Stimulated activated CD4-positive, alpha-beta T cell treated with anti-CD3 and anti-CD28 coated beads, Interleukin-12 subunit alpha, Interleukin-12 subunit beta, amount 100 ng/mL, for 24 hours (primary cell): ENCODE measurements around the gene SERPINB1.

Source experiments
- DNase-seq, 2 experiments: peaks; one replicate each; pipeline ENCODE4 v3.0.0-alpha.2; 2020; ENCODE audit warnings: low read depth in 2 of 2

The SERPINB1 gene

DNA sequence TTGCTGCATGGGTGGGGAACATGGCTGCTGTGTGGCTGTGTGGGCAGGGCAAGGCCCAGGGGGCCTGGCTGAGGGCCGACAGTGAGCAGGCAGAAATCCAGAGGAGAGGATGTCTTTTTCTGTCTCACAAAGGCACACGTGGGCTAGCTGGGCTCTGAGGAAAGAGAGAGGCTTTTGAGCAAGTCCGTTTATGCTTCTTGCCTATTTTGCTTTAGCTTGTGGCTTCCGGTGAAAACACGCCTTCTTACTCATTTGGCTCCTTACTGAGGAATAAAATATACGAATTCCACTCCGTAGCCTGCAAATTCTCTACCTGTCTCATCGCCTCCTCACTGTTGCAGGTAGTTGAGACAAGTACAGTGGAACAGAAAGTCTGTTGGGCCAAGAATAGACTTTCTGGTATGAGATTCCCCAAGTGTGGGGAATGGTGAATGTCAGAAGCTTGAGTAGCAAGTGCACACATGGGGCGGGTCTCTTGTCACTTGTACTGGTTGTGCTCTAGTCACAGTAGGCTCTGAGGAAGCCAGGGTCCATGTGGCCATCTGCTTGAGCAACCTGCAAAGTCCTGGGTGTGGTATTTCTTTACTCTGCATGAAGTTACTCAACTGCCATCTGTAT is 48.0 kb downstream of the SERPINB1 start:
- no peak for DNase-seq

DNA sequence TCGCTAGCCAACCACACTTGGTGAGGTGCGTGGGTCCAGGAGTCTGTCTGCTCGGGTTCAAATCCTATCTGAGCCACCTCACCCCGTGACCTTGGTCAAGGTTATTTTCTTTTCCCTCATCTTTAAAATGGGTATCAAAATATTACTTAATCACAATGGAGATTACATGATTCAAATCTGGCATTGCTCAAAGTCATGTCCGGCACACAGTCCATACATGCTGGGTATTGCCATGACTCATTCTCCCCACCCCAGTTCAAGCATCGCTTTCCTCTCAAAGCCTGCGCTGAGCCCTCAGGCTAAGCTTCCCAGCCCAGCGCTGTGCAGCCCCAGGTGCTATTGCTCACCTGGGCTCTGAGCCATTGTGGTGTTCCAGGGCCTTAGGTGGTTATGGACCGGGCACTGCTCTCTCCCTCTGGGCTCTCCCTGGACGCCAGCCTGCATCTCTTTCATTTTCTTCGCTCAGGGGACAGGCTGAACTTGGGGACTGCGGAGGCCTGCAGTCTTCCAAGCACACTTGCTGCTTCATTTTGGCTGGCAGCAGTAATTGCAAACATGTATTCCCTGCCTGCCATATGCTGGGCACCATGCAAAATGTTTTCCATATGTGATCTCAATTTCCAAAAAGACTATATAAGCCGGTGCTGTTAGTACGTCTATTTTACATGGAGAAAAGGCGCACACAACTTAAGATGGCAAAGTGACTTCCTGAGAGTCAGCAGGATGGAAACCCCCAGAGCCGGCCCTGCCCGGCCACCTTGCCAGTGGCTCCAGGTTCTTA is 49.1 kb downstream of the SERPINB1 start:
- no peak for DNase-seq

DNA sequence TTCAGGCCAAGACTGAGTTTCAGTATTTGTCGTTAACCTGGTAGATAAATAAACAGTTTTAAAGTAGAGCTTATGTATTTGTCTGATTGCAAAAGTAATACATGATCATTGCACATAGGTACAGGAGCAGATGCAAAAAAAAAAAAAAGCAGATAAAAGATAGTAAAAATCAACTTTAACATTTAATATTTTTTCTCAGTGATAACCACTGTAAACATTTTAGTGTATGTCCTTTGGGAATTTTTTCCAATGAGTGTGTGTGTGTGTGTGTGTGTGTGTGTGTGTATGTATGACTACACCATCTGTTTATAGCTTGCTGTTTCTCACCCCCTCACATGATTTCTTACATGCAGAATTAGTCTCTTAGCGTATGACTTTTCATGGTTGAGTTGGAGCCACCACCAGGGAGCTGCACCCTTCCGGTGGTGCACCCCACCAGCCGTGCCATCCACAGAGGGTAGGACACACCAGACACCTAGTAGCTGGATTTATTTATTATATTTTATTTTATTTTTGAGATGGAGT is 50.2 kb downstream of the SERPINB1 start:
- no peak for DNase-seq

DNA sequence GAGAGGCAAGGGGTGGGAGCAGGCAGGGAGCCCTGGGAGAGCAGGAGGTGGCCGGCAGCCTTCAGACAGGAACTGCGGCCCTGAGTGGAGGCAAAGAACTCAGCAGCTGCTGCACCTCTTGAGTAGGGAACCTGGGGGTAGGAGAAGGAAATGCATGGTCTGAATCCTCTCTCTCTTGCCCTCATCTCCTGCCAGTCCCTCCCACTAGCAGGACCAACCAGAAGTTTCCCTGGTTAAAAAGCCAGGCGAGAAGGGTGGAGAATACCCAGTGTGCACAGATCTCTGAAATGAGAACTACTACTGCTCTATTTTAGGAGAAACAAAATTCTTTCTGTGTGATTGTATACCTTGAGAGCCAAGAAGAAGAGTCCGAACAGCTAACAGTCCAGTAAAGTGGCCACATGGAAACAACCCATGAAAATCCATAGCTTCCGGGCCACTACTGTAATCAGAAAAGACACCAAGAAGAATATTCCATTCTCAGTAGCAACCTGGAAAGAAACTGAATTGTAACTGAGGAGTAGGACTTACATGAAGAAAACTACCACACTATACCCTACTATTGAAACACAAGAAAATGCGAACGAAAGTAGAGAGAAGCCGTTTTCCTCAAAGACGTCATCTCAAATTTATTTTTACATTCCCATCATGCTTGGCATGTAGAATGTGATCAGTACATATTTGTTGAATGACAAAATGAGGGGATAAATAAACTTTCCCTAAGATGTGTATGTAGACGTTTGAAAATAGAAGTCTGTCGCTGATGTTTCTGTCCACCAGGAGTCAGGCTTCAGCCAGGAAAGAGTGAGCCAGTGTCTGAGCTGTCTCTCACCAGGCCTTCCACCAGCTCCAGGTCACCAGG is 50.8 kb downstream of the SERPINB1 start:
- peak; percentile 31 to 41 for DNase-seq

DNA sequence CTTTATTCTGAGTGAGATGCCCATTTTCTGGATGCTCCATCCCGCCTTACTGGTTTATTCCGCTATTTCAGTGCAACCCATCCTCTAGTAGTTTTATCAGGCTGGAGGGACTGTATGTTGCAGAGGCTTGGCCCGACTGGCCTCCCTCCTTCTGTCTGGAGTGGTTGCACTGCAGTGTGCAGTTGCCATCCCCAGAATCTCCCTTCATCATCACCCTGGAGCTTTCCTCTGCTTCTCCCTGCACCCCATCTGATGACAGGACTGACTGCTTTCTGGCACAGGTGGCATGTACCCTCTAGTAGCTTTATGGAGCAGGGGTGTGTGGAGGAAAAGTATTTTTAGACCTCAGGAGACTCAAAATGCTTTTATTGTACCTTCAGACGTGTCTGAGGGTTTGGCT is 55.4 kb downstream of the SERPINB1 start:
- no peak for DNase-seq

DNA sequence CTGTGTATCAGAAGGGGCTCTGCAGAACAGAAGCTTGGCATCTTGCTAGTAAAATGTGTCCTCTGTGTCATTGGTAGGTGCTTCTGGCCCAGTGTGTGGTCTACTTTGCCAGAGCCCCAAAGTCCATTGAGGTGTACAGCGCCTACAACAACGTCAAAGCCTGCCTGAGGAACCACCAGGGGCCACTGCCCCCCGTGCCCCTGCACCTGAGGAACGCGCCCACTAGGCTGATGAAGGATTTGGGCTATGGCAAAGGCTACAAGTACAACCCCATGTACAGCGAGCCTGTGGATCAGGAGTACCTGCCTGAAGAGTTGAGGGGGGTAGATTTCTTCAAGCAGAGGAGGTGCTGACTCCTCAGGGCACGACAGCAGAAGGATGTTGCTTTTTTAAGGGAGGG is 56.7 kb downstream of the SERPINB1 start:
- no peak for DNase-seq

DNA sequence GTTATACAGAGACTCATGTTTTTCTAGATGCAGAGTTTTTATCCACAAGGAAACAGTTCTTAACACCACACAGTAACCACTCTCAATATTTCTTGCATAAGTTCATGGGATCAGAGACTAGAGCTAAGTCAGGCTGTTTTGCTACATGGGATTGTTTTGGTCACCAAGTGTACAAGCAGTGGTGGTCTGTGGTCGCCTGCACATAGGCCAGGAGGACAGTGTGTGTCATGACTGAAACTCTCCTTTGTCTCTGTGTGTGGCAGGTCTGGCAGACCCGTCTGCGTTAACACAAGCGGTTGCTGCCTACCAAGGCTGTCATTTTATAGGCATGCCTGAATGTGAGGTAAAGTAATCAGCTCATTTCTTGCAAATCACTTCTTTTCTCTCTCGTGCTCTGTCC is 57.6 kb downstream of the SERPINB1 start:
- DNase-seq: no peak

DNA sequence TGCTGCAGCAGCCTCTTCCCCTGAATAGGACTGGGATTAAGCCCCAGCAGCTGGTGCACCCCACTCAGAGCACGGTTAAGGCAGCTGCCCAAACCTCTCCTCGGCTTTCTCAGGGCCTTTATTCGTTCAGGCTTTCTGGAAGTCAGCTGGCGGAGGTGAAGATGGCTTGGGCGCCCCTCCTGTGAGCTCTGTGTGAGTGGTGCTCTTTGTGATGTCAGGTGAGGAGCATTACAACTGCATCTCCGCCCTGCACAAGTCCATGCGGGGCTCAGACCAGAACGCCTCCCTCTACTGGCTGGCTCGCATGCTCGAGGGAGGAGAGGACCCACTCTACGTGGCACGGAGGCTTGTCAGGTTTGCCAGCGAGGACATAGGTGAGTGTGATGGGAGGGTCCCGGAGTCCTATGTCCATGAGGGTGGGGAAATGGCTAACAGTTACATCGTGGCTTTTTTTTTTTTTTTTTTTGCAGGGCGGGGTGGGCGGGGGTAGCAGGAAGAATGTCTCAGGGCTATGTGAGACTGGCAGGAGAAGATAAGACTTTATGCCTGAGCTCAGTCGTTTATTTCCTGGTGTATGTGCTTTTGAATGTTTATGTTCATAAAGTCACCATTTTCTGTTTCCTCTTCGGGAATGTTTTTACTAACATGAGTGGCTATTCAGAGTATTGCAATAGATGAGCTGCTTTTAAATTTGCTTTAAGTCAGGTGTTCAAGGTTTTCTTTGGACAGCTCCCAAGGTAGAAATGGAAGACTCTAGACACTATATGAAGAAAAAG is 58.3 kb downstream of the SERPINB1 start:
- no peak for DNase-seq

DNA sequence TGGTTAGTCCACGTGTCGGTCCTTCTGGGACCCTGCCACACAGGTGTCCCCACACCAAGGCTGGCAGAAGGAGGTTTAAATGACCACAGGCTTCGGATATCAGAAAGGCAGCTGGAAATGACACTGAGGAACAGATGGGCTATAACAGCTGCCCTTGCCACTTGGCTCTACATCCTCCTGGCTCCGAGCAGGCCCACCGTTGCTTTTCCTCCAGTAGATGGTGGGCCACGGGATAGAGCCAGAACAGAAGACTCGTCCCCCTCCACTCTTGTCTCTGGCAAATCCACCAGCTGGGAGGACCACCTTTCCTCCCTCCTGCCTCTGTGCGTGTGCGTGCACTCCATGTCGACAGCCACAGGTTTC is 58.9 kb downstream of the SERPINB1 start:
- no peak for DNase-seq

DNA sequence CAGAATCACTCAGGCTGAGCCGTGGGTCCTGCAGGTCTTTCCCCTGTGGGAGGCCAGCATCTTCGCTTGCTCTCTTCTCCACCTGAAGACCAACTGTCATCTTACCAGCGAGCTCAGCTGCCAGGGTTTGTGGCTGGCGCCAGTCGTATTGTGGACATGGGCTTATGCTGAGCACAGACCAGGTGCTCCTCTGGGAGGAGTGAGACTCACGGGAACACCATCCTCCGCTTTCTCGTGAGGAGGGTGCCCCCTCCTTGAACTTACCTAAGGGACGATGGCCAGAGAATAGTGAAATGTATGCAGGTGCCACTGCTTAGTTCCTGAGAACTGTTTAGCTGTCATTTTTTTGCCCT is 59.3 kb downstream of the SERPINB1 start:
- DNase-seq: no peak
